ENCODE measurements around the gene IDH3G. TPM values are rescaled to one million over a fixed set of nuclear protein-coding genes. Genes with fewer than 3 reads are reported as not detected.

Gene IDH3G
- total RNA-seq, 1 donor from 2014 or later = 118 TPM

GRCh38 chrX:153763989-153764755 is 30.0 kb downstream of the IDH3G start, which contains the start of gene PLXNB3:
Gene PLXNB3 (plus strand): TSS chrX:153764249. CDS start chrX:153765536, 1,287 bp downstream.
- peak within 1 kb of the TSS; percentile 18 to 28 for H3K4me3 ChIP-seq
- intact Hi-C loops (cut with DNase I) = loop anchor here (2.0 kb wide), 1 partner anchor 185 kb away; no protein-coding TSS in a partner anchor
- TF ChIP-seq POLR2AphosphoS5 (IDR thresholded peaks at IDR 0.05; ENCODE audit: insufficient read depth in 1 of 2, low read depth in 1 of 2) (peak in 1 of 2 donors; percentile 46), CTCF (IDR thresholded peaks at IDR 0.05) (peak; percentile 67 to 75 (median 70)), POLR2A (IDR thresholded peaks at IDR 0.05) (no peak)
- no peaks in the 10 kb centered on the region for H3K36me3 ChIP-seq
- no peaks in the 10 kb centered on the region for H3K9me3 ChIP-seq
- peaks cover 30% of the 10 kb centered on the region for H3K4me1 ChIP-seq
- H3K27me3 ChIP-seq = no peaks in the 10 kb centered on the region
- peak within 1 kb of the TSS; percentile 38 for H3K27ac ChIP-seq
- no peak for DNase-seq (ENCODE audit: extremely low spot score in 2 of 2)

GRCh38 chrX:153763298-153763932 is 30.8 kb downstream of the IDH3G start:
- intact Hi-C loops (cut with DNase I) = loop anchor here (2.0 kb wide), 1 partner anchor 185 kb away; no protein-coding TSS in a partner anchor
- Histone ChIP-seq H3K4me3 (no peak overlapping the region), H3K36me3 (no peaks in the 10 kb centered on the region), H3K9me3 (no peaks in the 10 kb centered on the region), H3K4me1 (peaks cover 30% of the 10 kb centered on the region), H3K27ac (no peak overlapping the region), H3K27me3 (no peaks in the 10 kb centered on the region)
- no peak for TF ChIP-seq CTCF (IDR thresholded peaks at IDR 0.05)
- no peak for TF ChIP-seq POLR2AphosphoS5 (IDR thresholded peaks at IDR 0.05; ENCODE audit: insufficient read depth in 1 of 2, low read depth in 1 of 2)
- no peak for TF ChIP-seq POLR2A (IDR thresholded peaks at IDR 0.05)
- no peak for DNase-seq (ENCODE audit: extremely low spot score in 2 of 2)

- no peak for TF ChIP-seq POLR2AphosphoS5 (IDR thresholded peaks at IDR 0.05; ENCODE audit: insufficient read depth in 1 of 2, low read depth in 1 of 2)
- TF ChIP-seq CTCF (IDR thresholded peaks at IDR 0.05) = no peak
- no peak for TF ChIP-seq POLR2A (IDR thresholded peaks at IDR 0.05)
- no peak for DNase-seq (ENCODE audit: extremely low spot score in 2 of 2)
- Histone ChIP-seq H3K9me3 (no peaks in the 10 kb centered on the region), H3K4me1 (peaks cover 30% of the 10 kb centered on the region), H3K4me3 (no peak overlapping the region), H3K36me3 (no peaks in the 10 kb centered on the region), H3K27me3 (no peaks in the 10 kb centered on the region), H3K27ac (no peak overlapping the region)
- intact Hi-C loops (cut with DNase I) = loop anchor here (2.0 kb wide), 1 partner anchor 186 kb away; no protein-coding TSS in a partner anchor
Observed at GRCh38 chrX:153762626-153763173, 31.5 kb downstream of the IDH3G start.

GRCh38 chrX:153761863-153762262 is 32.3 kb downstream of the IDH3G start:
- no peaks in the 10 kb centered on the region for H3K36me3 ChIP-seq
- no peak overlapping the region for H3K27ac ChIP-seq
- H3K27me3 ChIP-seq = no peaks in the 10 kb centered on the region
- H3K4me3 ChIP-seq = no peak overlapping the region
- DNase-seq (ENCODE audit: extremely low spot score in 2 of 2) = no peak
- TF ChIP-seq POLR2A (IDR thresholded peaks at IDR 0.05) (no peak), CTCF (IDR thresholded peaks at IDR 0.05) (no peak), POLR2AphosphoS5 (IDR thresholded peaks at IDR 0.05; ENCODE audit: insufficient read depth in 1 of 2, low read depth in 1 of 2) (no peak)
- intact Hi-C loops (cut with DNase I) = loop anchor here (2.0 kb wide), 1 partner anchor 187 kb away; no protein-coding TSS in a partner anchor
- peaks cover 28% of the 10 kb centered on the region for H3K4me1 ChIP-seq
- no peaks in the 10 kb centered on the region for H3K9me3 ChIP-seq
